Transverse colon (tissue), 4 donors: ENCODE results near the gene ARHGAP33. TPM values are rescaled to one million over a fixed set of nuclear protein-coding genes. Genes with fewer than 3 reads are reported as not detected.

ENCODE experiments used
- DNase-seq: peaks from one replicate; pipeline ENCODE4 v3.0.0-alpha.2; 2019
- H3K27ac ChIP-seq, 4 donors: fragments of 200-600 bp; sonication (generic); 2 replicates each; pipeline ENCODE4 v1.5.1; 2016 to 2018; ENCODE audit warnings: inconsistent platforms in 4 of 4
- H3K27me3 ChIP-seq: fragments of 200-600 bp; sonication (generic); 2 replicates; pipeline ENCODE4 v1.5.1; 2017; ENCODE audit warnings: inconsistent platforms
- H3K36me3 ChIP-seq, 4 donors: fragments of 200-600 bp; sonication (generic); 2 replicates each; pipeline ENCODE4 v1.5.1; 2017 to 2019; ENCODE audit warnings: inconsistent platforms in 4 of 4
- H3K4me1 ChIP-seq, 4 donors: fragments of 200-600 bp; sonication (generic); 2 replicates each; pipeline ENCODE4 v1.5.1; 2017 to 2020; ENCODE audit warnings: inconsistent platforms in 4 of 4
- H3K4me3 ChIP-seq, 4 donors: fragments of 200-600 bp; sonication (generic); 1 replicate in 1 of 4; 2 replicates in 3 of 4; pipeline versions ENCODE4 v1.5.1 to v1.6.1; 2017 to 2019; ENCODE audit warnings: inconsistent platforms in 4 of 4
- H3K9me3 ChIP-seq, 2 donors: fragments of 200-600 bp; sonication (generic); 2 replicates each; pipeline ENCODE4 v1.5.1; 2017 to 2019; ENCODE audit warnings: inconsistent platforms in 2 of 2
- EP300 ChIP-seq: sonication (generic); formaldehyde crosslinking; IDR thresholded peaks from one replicate; pipeline ENCODE4 v1.6.1; 2017; ENCODE audit warnings: antibody characterized with exemption, low read depth
- POLR2A ChIP-seq: fragments of 450-650 bp; IDR thresholded peaks from one replicate; pipeline ENCODE4 v1.6.1; 2016; ENCODE audit warnings: antibody characterized with exemption, mild to moderate bottlenecking, moderate library complexity
- POLR2AphosphoS5 ChIP-seq, 3 donors: sonication (generic); formaldehyde crosslinking; IDR thresholded peaks; one replicate each; pipeline ENCODE4 v1.6.1; 2016; ENCODE audit warnings: antibody characterized with exemption in 3 of 3
- WGBS, 2 donors: methylation state at CpG; one replicate each; pipeline ENCODE4 v1.1.5; 2018; ENCODE audit warnings: low coverage in 1 of 2; 5-methylcytosine and 5-hydroxymethylcytosine counted together
- in situ Hi-C, 4 donors: fragments of 200-750 bp; cut with MboI; loops; one replicate each; pipeline versions ENCODE4 v1.15.0 to v1.15.1; 2017; ENCODE audit warnings: low sequenced_read_pairs in 3 of 4, low pct_ligation_motif_present in 1 of 4, low pct_unique_long_range_greater_than_20kb in 1 of 4
- intact Hi-C: fragments of 100-400 bp; cut with DNase I; formaldehyde crosslinking; loops from one replicate; pipeline ENCODE4 v1.15.1; 2023; ENCODE audit warnings: low total_unique reads
- total RNA-seq, 4 donors: library from RNA; depleted of rRNA; stranded (reverse); fragments of >200 nt; gene quantifications; one replicate each; pipeline ENCODE4 v1.1.0, GENCODE V29; 2016
- TF ChIP-seq, protein P1 (sequence below), 5 experiments: fragments of 200-600 bp in 3 of 5; fragments of 450-650 bp in 2 of 5; sonication (generic) in 3 of 5; IDR thresholded peaks; 1 replicate in 2 of 5; 2 replicates in 3 of 5; pipeline ENCODE4 v1.5.1; 2016 to 2017; ENCODE audit warnings: antibody characterized with exemption in 5 of 5, inconsistent platforms in 3 of 5, mild to moderate bottlenecking in 2 of 5, moderate library complexity in 1 of 5

Gene ARHGAP33
- total RNA-seq, 4 donors from 2014 or later, result 6.7 to 70.3 (median 17.2) TPM

DNA sequence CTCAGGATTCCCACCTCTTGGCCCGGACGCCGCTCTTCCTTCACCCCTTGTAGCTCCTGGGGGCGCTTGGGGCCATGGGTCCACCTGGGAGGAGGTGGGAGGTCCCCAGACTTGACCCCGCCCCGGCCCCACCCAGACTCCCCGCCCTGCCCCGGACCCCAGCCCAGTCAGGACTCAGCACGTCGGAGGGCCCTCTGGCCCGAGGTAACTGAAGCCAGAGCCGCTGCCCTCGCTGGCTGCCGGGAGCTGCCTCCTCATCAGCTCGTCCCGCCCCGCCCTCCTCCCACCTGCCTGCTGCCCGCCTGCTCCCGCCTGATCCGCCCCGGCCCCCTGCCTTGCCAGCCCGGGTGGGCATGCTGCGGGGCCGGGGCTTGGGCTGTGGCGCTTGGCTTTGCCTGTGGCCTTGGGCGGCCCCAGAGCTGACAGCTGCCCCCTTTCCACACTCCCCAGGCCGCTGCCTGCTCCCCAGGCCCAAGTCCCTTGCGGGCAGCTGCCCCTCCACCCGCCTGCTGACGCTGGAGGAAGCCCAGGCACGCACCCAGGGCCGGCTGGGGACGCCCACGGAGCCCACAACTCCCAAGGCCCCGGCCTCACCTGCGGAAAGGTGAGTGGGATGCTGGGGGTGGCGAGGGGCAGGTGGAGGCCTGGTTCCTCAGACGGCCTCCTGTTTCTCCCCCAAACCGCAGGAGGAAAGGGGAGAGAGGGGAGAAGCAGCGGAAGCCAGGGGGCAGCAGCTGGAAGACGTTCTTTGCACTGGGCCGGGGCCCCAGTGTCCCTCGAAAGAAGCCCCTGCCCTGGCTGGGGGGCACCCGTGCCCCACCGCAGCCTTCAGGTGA is 9.4 kb downstream of the ARHGAP33 start:
- in situ Hi-C loops (no loop called here), intact Hi-C loops (no loop called here)
- Histone ChIP-seq H3K27me3 (no peaks in the 10 kb centered on the region), H3K4me1 (no peaks in the 10 kb centered on the region), H3K36me3 (no peaks in the 10 kb centered on the region), H3K4me3 (no peak overlapping the region), H3K9me3 (no peaks in the 10 kb centered on the region), H3K27ac (no peak overlapping the region)
- TF ChIP-seq POLR2AphosphoS5 (IDR thresholded peaks at IDR 0.05) (no peak), POLR2A (no peak), EP300 (no peak)
- TF ChIP-seq, protein P1, sequence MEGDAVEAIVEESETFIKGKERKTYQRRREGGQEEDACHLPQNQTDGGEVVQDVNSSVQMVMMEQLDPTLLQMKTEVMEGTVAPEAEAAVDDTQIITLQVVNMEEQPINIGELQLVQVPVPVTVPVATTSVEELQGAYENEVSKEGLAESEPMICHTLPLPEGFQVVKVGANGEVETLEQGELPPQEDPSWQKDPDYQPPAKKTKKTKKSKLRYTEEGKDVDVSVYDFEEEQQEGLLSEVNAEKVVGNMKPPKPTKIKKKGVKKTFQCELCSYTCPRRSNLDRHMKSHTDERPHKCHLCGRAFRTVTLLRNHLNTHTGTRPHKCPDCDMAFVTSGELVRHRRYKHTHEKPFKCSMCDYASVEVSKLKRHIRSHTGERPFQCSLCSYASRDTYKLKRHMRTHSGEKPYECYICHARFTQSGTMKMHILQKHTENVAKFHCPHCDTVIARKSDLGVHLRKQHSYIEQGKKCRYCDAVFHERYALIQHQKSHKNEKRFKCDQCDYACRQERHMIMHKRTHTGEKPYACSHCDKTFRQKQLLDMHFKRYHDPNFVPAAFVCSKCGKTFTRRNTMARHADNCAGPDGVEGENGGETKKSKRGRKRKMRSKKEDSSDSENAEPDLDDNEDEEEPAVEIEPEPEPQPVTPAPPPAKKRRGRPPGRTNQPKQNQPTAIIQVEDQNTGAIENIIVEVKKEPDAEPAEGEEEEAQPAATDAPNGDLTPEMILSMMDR (IDR thresholded peaks at IDR 0.05), result no peak
- 83% methylated on average over 41 of the region's 45 CpGs; no CpG with 5 or more reads in 1 of the 2 donors for WGBS, 2 donors
- no peak for DNase-seq

DNA sequence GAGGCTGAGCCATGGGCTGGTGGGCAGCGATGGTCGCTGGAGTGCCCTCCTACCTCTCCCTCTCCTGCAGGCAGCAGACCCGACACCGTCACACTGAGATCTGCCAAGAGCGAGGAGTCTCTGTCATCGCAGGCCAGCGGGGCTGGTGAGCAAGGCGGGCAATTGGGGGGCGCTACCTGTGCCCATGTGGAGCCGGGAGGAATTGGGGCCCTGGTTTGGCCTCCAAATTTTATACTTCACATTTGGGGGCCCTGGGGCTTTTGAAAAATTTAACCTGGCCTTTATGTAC is 9.9 kb downstream of the ARHGAP33 start:
- no peaks in the 10 kb centered on the region for H3K27me3 ChIP-seq
- DNase-seq, result no peak
- H3K4me3 ChIP-seq, result no peak overlapping the region
- intact Hi-C loops, result no loop called here
- no peaks in the 10 kb centered on the region for H3K4me1 ChIP-seq
- H3K36me3 ChIP-seq, result no peaks in the 10 kb centered on the region
- TF ChIP-seq, protein P1 (IDR thresholded peaks at IDR 0.05), result no peak
- TF ChIP-seq EP300 (no peak), POLR2A (no peak), POLR2AphosphoS5 (IDR thresholded peaks at IDR 0.05) (no peak)
- 85% methylated on average over 10 of the region's 10 CpGs; no CpG with 5 or more reads in 1 of the 2 donors for WGBS, 2 donors
- in situ Hi-C loops, result no loop called here
- no peaks in the 10 kb centered on the region for H3K9me3 ChIP-seq
- H3K27ac ChIP-seq, result no peak overlapping the region

DNA sequence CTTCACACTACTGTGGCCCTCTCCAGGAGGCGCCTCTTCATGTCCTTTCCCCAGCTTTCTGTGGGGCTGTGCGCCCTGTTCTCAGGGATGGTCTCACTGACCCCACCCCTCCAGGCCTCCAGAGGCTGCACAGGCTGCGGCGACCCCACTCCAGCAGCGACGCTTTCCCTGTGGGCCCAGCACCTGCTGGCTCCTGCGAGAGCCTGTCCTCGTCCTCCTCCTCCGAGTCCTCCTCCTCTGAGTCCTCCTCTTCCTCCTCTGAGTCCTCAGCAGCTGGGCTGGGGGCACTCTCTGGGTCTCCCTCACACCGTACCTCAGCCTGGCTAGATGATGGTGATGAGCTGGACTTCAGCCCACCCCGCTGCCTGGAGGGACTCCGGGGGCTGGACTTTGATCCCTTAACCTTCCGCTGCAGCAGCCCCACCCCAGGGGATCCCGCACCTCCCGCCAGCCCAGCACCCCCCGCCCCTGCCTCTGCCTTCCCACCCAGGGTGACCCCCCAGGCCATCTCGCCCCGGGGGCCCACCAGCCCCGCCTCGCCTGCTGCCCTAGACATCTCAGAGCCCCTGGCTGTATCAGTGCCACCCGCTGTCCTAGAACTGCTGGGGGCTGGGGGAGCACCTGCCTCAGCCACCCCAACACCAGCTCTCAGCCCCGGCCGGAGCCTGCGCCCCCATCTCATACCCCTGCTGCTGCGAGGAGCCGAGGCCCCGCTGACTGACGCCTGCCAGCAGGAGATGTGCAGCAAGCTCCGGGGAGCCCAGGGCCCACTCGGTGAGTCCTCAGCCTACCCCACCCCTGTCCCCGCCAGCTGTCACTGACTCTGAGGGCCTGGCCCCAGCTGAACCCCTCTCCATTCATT is 11.2 kb downstream of the ARHGAP33 start:
- TF ChIP-seq POLR2A, result no peak
- TF ChIP-seq, protein P1 (IDR thresholded peaks at IDR 0.05), result no peak
- TF ChIP-seq EP300, result no peak
- TF ChIP-seq POLR2AphosphoS5 (IDR thresholded peaks at IDR 0.05), result no peak
- WGBS, 2 donors, result 87% methylated on average over 21 of the region's 31 CpGs; no CpG with 5 or more reads in 1 of the 2 donors
- H3K4me3 ChIP-seq, result no peak overlapping the region
- no peak for DNase-seq
- no peaks in the 10 kb centered on the region for H3K4me1 ChIP-seq
- in situ Hi-C loops, result no loop called here
- no peaks in the 10 kb centered on the region for H3K27me3 ChIP-seq
- H3K9me3 ChIP-seq, result no peaks in the 10 kb centered on the region
- H3K27ac ChIP-seq, result no peak overlapping the region
- intact Hi-C loops, result no loop called here
- no peaks in the 10 kb centered on the region for H3K36me3 ChIP-seq

DNA sequence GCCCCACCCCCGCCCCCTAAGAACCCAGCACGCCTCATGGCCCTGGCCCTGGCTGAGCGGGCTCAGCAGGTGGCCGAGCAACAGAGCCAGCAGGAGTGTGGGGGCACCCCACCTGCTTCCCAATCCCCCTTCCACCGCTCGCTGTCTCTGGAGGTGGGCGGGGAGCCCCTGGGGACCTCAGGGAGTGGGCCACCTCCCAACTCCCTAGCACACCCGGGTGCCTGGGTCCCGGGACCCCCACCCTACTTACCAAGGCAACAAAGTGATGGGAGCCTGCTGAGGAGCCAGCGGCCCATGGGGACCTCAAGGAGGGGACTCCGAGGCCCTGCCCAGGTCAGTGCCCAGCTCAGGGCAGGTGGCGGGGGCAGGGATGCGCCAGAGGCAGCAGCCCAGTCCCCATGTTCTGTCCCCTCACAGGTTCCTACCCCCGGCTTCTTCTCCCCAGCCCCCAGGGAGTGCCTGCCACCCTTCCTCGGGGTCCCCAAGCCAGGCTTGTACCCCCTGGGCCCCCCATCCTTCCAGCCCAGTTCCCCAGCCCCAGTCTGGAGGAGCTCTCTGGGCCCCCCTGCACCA is 11.9 kb downstream of the ARHGAP33 start:
- H3K9me3 ChIP-seq, result no peaks in the 10 kb centered on the region
- H3K4me1 ChIP-seq, result no peaks in the 10 kb centered on the region
- intact Hi-C loops, result no loop called here
- in situ Hi-C loops, result no loop called here
- H3K27ac ChIP-seq, result no peak overlapping the region
- H3K27me3 ChIP-seq, result no peaks in the 10 kb centered on the region
- TF ChIP-seq POLR2A (no peak), EP300 (no peak), POLR2AphosphoS5 (IDR thresholded peaks at IDR 0.05) (no peak)
- TF ChIP-seq, protein P1 (IDR thresholded peaks at IDR 0.05), result no peak
- H3K4me3 ChIP-seq, result no peak overlapping the region
- 91% methylated on average over 11 of the region's 15 CpGs; no CpG with 5 or more reads in 1 of the 2 donors for WGBS, 2 donors
- H3K36me3 ChIP-seq, result no peaks in the 10 kb centered on the region
- DNase-seq, result no peak
